K562 (cell line): ENCODE results near the gene IL1RAPL2. TPM values are rescaled to one million over a fixed set of nuclear protein-coding genes. Genes with fewer than 3 reads are reported as not detected.

Experiments
- ATAC-seq: fragments of 200-7000 bp; cut with Tn5 transposase; 3 replicates; pipeline ENCODE4 v1.9.1; 2020; ENCODE audit warnings: moderate library complexity
- BruUV-seq: library from RNA; stranded (reverse); fragments of 400-500 nt; replicated peaks from 2 replicates; lab custom pipeline; 2021; lab: Mats Ljungman, UMichigan
- CTCF ChIA-PET: fragments of 300-600 bp; formaldehyde crosslinking; extraction: SDS; loops from one replicate; lab custom pipeline; 2021; ENCODE audit warnings: low intra/inter-chr PET ratio; lab: Yijun Ruan, JAX
- POLR2A ChIA-PET: fragments of 300-600, 350-650 bp; sonication (Branson Sonifier 250); formaldehyde crosslinking; extraction: SDS; loops from one replicate; lab custom pipeline; 2021; ENCODE audit warnings: antibody characterized with exemption, inconsistent platforms; lab: Yijun Ruan, JAX
- DNase-seq, 4 experiments: peaks; one replicate each; pipeline versions ENCODE4 v3.0.0 to v3.0.0-alpha.2; 2011 to 2018; ENCODE audit warnings: low spot score in 3 of 4, mixed read lengths in 3 of 4; ENCODE audit errors: extremely low read depth in 1 of 4
- FAIRE-seq: peaks from 2 replicates; lab custom pipeline; 2011; peaks lifted over from hg19 to GRCh38; lab: Jason Lieb, UNC
- H2AFZ ChIP-seq: 2 replicates; pipeline ENCODE4 v1.6.0; 2011; ENCODE audit warnings: low read depth, low read length, control low read depth, inconsistent platforms
- H3K27ac ChIP-seq: fragments of 200-600 bp; 3 replicates; pipeline ENCODE4 v1.8.0; 2011; ENCODE audit warnings: low read depth, mild to moderate bottlenecking, control low read depth, inconsistent platforms, low read length, moderate library complexity, mixed read lengths; ENCODE audit errors: extremely low read depth
- H3K27me3 ChIP-seq, 2 experiments: fragments of 300-600 bp in 1 of 2; 2 replicates in 1 of 2; 3 replicates in 1 of 2; pipeline versions ENCODE4 v1.6.0 to v1.8.0; 2011; ENCODE audit warnings: inconsistent platforms in 2 of 2, low read length in 2 of 2, mild to moderate bottlenecking in 1 of 2, mixed read lengths in 1 of 2, moderate library complexity in 1 of 2; ENCODE audit not compliant: control insufficient read depth in 2 of 2, insufficient read depth in 2 of 2
- H3K36me3 ChIP-seq: fragments of 300-600 bp; 3 replicates; pipeline ENCODE4 v1.8.0; 2011; ENCODE audit warnings: mild to moderate bottlenecking, low read length, inconsistent platforms; ENCODE audit not compliant: control insufficient read depth, insufficient read depth
- H3K4me1 ChIP-seq, 2 experiments: fragments of 200-600 bp in 1 of 2; replicated peaks in 1 of 2; 2 replicates in 1 of 2; 3 replicates in 1 of 2; pipeline versions ENCODE4 v1.5.1 to v1.8.0; 2011; ENCODE audit warnings: inconsistent platforms in 2 of 2, low read length in 2 of 2, mild to moderate bottlenecking in 1 of 2, mixed read lengths in 1 of 2, moderate library complexity in 1 of 2; ENCODE audit not compliant: control insufficient read depth in 2 of 2, insufficient read depth in 2 of 2
- H3K4me2 ChIP-seq: 2 replicates; pipeline ENCODE4 v1.6.1; 2011; ENCODE audit warnings: low read length, control low read depth, inconsistent platforms, mixed read lengths; ENCODE audit not compliant: insufficient read depth
- H3K4me3 ChIP-seq: fragments of 200-600 bp; sonication (generic), shearing (Covaris generic); 2 replicates; pipeline ENCODE4 v1.5.1; 2016; ENCODE audit warnings: control low read depth, inconsistent platforms
- H3K79me2 ChIP-seq: fragments of 200-600 bp; 3 replicates; pipeline ENCODE4 v1.8.0; 2011; ENCODE audit warnings: low read length, inconsistent platforms; ENCODE audit not compliant: control insufficient read depth, insufficient read depth
- H3K9ac ChIP-seq, 2 experiments: 2 replicates each; pipeline versions ENCODE4 v1.6.0 to v1.6.1; 2011; ENCODE audit warnings: low read depth in 2 of 2, low read length in 2 of 2, control low read depth in 1 of 2, inconsistent platforms in 1 of 2, mild to moderate bottlenecking in 1 of 2, mixed read lengths in 1 of 2; ENCODE audit not compliant: insufficient read depth in 1 of 2
- H3K9me1 ChIP-seq: one replicate; pipeline ENCODE4 v1.6.0; 2011; ENCODE audit warnings: inconsistent platforms, mild to moderate bottlenecking, low read length, moderate library complexity; ENCODE audit not compliant: control insufficient read depth, insufficient read depth
- H3K9me3 ChIP-seq: replicated peaks from 2 replicates; pipeline ENCODE4 v1.5.1; 2011; ENCODE audit warnings: low read depth, low read length, inconsistent platforms; ENCODE audit not compliant: control insufficient read depth, insufficient read depth
- H4K20me1 ChIP-seq: replicated peaks from 2 replicates; pipeline ENCODE4 v1.6.1; 2011; ENCODE audit warnings: low read length, inconsistent platforms, mixed read lengths; ENCODE audit not compliant: control insufficient read depth, insufficient read depth
- NRF1 ChIP-seq, 2 experiments: fragments of 450-650 bp; IDR thresholded peaks in 1 of 2; conservative IDR thresholded peaks in 1 of 2; 2 replicates each; pipeline ENCODE4 v1.6.1; 2014; ENCODE audit warnings: mild to moderate bottlenecking in 2 of 2
- RUNX1 ChIP-seq: sonication (generic); IDR thresholded peaks from 2 replicates; pipeline ENCODE4 v1.6.1; 2016; ENCODE audit warnings: antibody characterized with exemption, low read depth
- SREBF1 ChIP-seq: fragments of 150-350 bp; IDR thresholded peaks from 2 replicates; pipeline ENCODE4 v1.6.1; 2014; ENCODE audit warnings: antibody characterized with exemption, low read depth, low read length, borderline replicate concordance
- ZBED1 ChIP-seq: IDR thresholded peaks from 2 replicates; pipeline ENCODE4 v1.6.1; 2014
- ZFP91 ChIP-seq: sonication (generic); formaldehyde crosslinking; IDR thresholded peaks from 2 replicates; pipeline ENCODE4 v1.8.0; 2022; ENCODE audit warnings: mild to moderate bottlenecking, missing genetic modification reagents
- in situ Hi-C: fragments of 300-500 bp; cut with MboI; formaldehyde crosslinking; loops from 4 replicates; pipeline ENCODE4 v1.15.0; 2018; ENCODE audit warnings: inconsistent platforms, mixed read lengths
- intact Hi-C: fragments of 100-400 bp; cut with micrococcal nuclease; formaldehyde crosslinking; loops from 2 replicates; pipeline ENCODE4 v1.14.2; 2022
- polyA plus RNA-seq, 8 experiments: library from polyadenylated mRNA; depleted of rRNA in 4 of 8; stranded (reverse) in 5 of 8; unstranded in 3 of 8; fragments of >200 nt; fragmentation: Nextera tagmentation in 2 of 8; fragmentation: Illumina TruSeq in 1 of 8; extraction: Ambion mirVana in 2 of 8; extraction: Trizol in 1 of 8; gene quantifications; 2 replicates each; pipeline versions ENCODE4 v1.2.1 to v1.2.3, GENCODE V29; 2011 to 2014; ENCODE audit warnings: inconsistent platforms in 1 of 8, missing spikeins in 1 of 8
- total RNA-seq, 7 experiments: library from RNA; depleted of rRNA in 6 of 7; stranded (reverse); fragments of >200 nt in 6 of 7; fragmentation: Illumina TruSeq in 2 of 7; extraction: Trizol in 2 of 7; gene quantifications; 2 replicates each; pipeline versions ENCODE4 v1.2.1 to v1.2.3, GENCODE V29; 2011 to 2021; ENCODE audit warnings: low replicate concordance in 1 of 7

Gene IL1RAPL2
- total and polyA plus RNA-seq, 9 of the 15 experiments (the other 6 are each of a cell fraction or from before 2014, with no cell fraction given): not detected

GRCh38 chrX:104660092-104660491, 94.1 kb downstream of the IL1RAPL2 start (continued):
- TF ChIP-seq ZFP91 (CRISPR knock-in tag) (no peak), RUNX1 (no peak), ZBED1 (no peak), NRF1 (conservative IDR thresholded peaks at IDR 0.05 in 1 of 2, IDR thresholded peaks at IDR 0.05 in 1 of 2) (no peak)

GRCh38 chrX:104662694-104663093, 96.7 kb downstream of the IL1RAPL2 start:
- ChIA-PET POLR2A (no interaction called here), CTCF (no interaction called here)
- Histone ChIP-seq H3K4me1 (no peaks in the 10 kb centered on the region), H4K20me1 (no peaks in the 10 kb centered on the region), H3K4me3 (no peak overlapping the region), H3K27me3 (no peaks in the 10 kb centered on the region), H3K9me1 (no peaks in the 10 kb centered on the region), H2AFZ (no peak overlapping the region), H3K9ac (no peak overlapping the region), H3K9me3 (no peaks in the 10 kb centered on the region), H3K4me2 (no peak overlapping the region), H3K79me2 (no peaks in the 10 kb centered on the region), H3K36me3 (no peaks in the 10 kb centered on the region), H3K27ac (no peak overlapping the region)
- no peak for TF ChIP-seq SREBF1
- intact Hi-C loops (no loop called here), in situ Hi-C loops (no loop called here)
- DNase-seq (no peak), ATAC-seq (no peak), FAIRE-seq (no peak)
- no TSS peak for BruUV-seq
